Spinal cord (tissue), 10 donors: ENCODE data around the gene CHST9. TPM values are rescaled to one million over a fixed set of nuclear protein-coding genes. Genes with fewer than 3 reads are reported as not detected.

Experiments
- DNase-seq, 6 donors: peaks; one replicate each; pipeline versions ENCODE4 v3.0.0 to v3.0.0-alpha.2; 2013 to 2015; ENCODE audit warnings: low spot score in 6 of 6, low read depth in 4 of 6
- H3K27ac ChIP-seq: one replicate; pipeline ENCODE4 v1.5.1; 2013; ENCODE audit warnings: low read depth, low read length, control low read depth
- H3K27me3 ChIP-seq: one replicate; pipeline ENCODE4 v1.6.1; 2013; ENCODE audit warnings: low read length; ENCODE audit not compliant: control insufficient read depth, insufficient read depth
- H3K36me3 ChIP-seq: one replicate; pipeline ENCODE4 v1.6.1; 2013; ENCODE audit warnings: low read length; ENCODE audit not compliant: control insufficient read depth, insufficient read depth
- H3K4me1 ChIP-seq: one replicate; pipeline ENCODE4 v1.6.1; 2013; ENCODE audit warnings: low read length; ENCODE audit not compliant: control insufficient read depth, insufficient read depth
- H3K4me3 ChIP-seq: one replicate; pipeline ENCODE4 v1.5.1; 2013; ENCODE audit warnings: low read depth, low read length, control low read depth
- H3K9me3 ChIP-seq: one replicate; pipeline ENCODE4 v1.6.1; 2013; ENCODE audit warnings: low read length; ENCODE audit not compliant: control insufficient read depth, insufficient read depth
- WGBS: methylation state at CpG from one replicate; pipeline ENCODE4 v1.1.5; 2013; ENCODE audit warnings: missing lambda C conversion rate; ENCODE audit not compliant: insufficient coverage; 5-methylcytosine and 5-hydroxymethylcytosine counted together
- polyA plus RNA-seq, 2 donors: library from polyadenylated mRNA; unstranded; fragments of 120-200 nt; gene quantifications; one replicate each; pipeline ENCODE4 v1.2.1, GENCODE V29; 2013; ENCODE audit not compliant: insufficient read length in 2 of 2
- total RNA-seq, 2 donors: library from RNA; depleted of rRNA in 1 of 2; stranded (reverse); fragments of 120-200 nt in 1 of 2; fragments of >200 nt in 1 of 2; gene quantifications; one replicate each; pipeline versions ENCODE4 v1.2.3 to v1.2.4, GENCODE V29; 2013 to 2014
- donor health status: healthy.

The CHST9 gene
- total and polyA plus RNA-seq, 4 donors, result 5.4 to 10.8 (median 7.2) TPM

DNA sequence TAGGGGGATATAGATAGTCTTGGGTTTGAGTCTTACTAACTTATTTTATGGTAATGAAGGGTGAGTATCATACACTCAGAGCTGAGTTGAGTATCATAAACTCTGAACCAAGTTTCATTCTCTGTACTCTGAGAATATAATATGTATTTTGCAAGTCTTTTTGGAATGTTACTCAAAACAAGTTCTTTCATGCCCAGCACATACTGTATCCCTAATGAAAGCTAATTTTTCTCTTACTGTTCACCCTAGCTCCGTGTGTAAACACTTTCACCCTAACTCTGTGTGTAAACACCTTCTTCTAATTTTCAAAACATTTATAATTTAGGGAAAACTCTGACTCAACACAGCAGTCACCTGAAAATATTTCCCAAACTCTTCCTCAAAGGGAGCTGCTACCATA is 29.7 kb upstream of the CHST9 start:
- H3K27ac ChIP-seq, result no peak overlapping the region
- H3K4me1 ChIP-seq, result no peaks in the 10 kb centered on the region
- DNase-seq, result no peak
- H3K9me3 ChIP-seq, result no peaks in the 10 kb centered on the region
- H3K27me3 ChIP-seq, result no peaks in the 10 kb centered on the region
- WGBS, result 83% methylated on average over 1 of the region's 1 CpG
- no peaks in the 10 kb centered on the region for H3K36me3 ChIP-seq
- H3K4me3 ChIP-seq, result no peak overlapping the region

GRCh38 chr18:27213123-27213717 is 28.1 kb upstream of the CHST9 start:
- Histone ChIP-seq H3K4me3 (no peak overlapping the region), H3K27ac (no peak overlapping the region), H3K27me3 (no peaks in the 10 kb centered on the region), H3K4me1 (no peaks in the 10 kb centered on the region), H3K9me3 (no peaks in the 10 kb centered on the region), H3K36me3 (no peaks in the 10 kb centered on the region)
- no CpG with 5 or more reads among the region's 1 CpG for WGBS
- DNase-seq, result no peak

DNA sequence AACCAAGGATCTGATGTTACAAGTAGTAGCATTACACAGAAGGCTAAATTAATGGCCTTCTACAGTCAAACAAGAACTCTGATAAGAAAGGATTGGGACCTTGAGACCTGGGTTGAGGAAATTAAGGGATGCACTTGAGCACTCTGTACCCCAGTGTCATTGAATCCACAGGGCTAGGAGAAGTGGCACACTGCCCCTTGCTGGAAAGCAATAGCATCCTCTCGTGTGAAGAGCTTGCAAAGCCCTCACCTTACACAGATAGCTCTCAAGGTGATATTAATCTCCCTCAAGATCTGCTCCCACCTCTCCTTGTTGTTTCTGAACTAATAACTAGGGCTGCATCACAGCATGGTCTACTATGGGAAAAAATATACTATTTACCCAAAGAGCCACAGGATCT is 26.5 kb upstream of the CHST9 start:
- no peaks in the 10 kb centered on the region for H3K4me1 ChIP-seq
- no CpG with 5 or more reads among the region's 1 CpG for WGBS
- H3K36me3 ChIP-seq, result no peaks in the 10 kb centered on the region
- DNase-seq, result no peak
- H3K27me3 ChIP-seq, result no peaks in the 10 kb centered on the region
- no peaks in the 10 kb centered on the region for H3K9me3 ChIP-seq
- H3K27ac ChIP-seq, result no peak overlapping the region
- no peak overlapping the region for H3K4me3 ChIP-seq

DNA sequence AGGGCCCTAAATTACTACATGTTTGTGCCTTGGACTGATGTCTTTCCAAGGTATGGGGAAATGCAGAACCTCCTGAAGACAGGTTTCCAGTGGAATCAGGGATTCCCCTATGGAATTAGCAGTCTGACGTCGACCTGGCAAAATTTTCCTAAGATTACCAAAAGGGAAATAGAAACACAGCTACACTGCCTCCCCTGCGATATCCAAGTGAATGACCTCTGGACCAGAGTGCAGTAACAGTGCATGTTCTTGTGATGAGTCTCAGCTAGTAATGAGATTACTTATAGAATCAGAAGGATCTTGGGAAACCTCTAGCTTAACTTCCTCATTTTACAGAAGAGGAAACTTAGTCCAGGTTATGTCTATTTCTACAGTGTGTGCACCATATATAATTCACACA is 21.3 kb upstream of the CHST9 start:
- Histone ChIP-seq H3K4me1 (no peaks in the 10 kb centered on the region), H3K27ac (no peak overlapping the region), H3K36me3 (no peaks in the 10 kb centered on the region), H3K4me3 (no peak overlapping the region), H3K27me3 (no peaks in the 10 kb centered on the region), H3K9me3 (no peaks in the 10 kb centered on the region)
- WGBS, result 92% methylated on average over 2 of the region's 3 CpGs
- no peak for DNase-seq

DNA sequence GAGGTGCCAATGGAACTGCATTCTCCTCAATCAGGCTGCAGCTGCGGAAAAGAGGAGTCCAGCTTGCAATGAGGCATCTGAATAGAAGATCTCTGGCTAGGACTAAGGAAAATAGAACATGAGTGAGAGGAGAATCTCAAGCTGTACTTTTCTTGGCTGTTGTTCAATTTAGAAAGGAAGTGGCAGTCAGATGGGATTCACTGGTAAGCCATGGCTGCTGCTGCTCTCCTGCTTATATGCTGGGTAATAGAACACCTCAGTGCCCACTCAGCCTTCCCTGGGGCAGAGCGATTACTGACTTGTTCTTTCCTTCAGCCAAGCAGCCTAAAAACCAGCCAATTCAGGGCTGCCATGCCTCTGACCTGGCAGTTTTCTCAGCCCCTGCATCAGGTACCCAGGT is 17.6 kb upstream of the CHST9 start:
- Histone ChIP-seq H3K9me3 (no peaks in the 10 kb centered on the region), H3K4me3 (no peak overlapping the region), H3K4me1 (no peaks in the 10 kb centered on the region), H3K36me3 (no peaks in the 10 kb centered on the region), H3K27ac (no peak overlapping the region), H3K27me3 (no peaks in the 10 kb centered on the region)
- DNase-seq, result no peak
- 88% methylated on average over 2 of the region's 2 CpGs for WGBS

DNA sequence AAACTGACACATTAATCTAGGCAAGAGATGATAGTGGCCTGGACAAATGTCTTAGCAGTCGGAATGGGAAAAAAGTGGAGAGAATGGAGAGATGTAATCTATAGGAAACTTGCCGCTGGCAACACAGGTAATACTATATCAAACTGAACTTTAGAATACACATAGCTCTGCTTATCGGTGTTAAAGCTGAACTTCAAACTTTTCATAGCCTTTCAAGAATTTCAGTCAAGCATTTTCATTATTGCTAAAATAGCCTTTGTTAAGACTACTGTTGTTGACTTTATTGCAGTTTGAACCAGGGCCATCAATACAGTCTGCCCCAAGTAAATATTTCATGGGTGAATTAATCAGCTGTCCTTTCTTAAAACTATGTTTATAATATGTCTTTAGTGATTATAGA is 12.9 kb upstream of the CHST9 start:
- Histone ChIP-seq H3K4me3 (no peak overlapping the region), H3K27me3 (no peaks in the 10 kb centered on the region), H3K27ac (no peak overlapping the region), H3K4me1 (no peaks in the 10 kb centered on the region), H3K36me3 (no peaks in the 10 kb centered on the region), H3K9me3 (no peaks in the 10 kb centered on the region)
- WGBS, result no CpG with 5 or more reads among the region's 3 CpGs
- no peak for DNase-seq

GRCh38 chr18:27188309-27188708 is 3.2 kb upstream of the CHST9 start:
- Histone ChIP-seq H3K36me3 (no peaks in the 10 kb centered on the region), H3K9me3 (no peaks in the 10 kb centered on the region), H3K27ac (no peak overlapping the region), H3K27me3 (peaks cover 7% of the 10 kb centered on the region), H3K4me3 (no peak overlapping the region), H3K4me1 (peaks cover 10% of the 10 kb centered on the region)
- WGBS, result no CpG with 5 or more reads among the region's 1 CpG
- no peak for DNase-seq

DNA sequence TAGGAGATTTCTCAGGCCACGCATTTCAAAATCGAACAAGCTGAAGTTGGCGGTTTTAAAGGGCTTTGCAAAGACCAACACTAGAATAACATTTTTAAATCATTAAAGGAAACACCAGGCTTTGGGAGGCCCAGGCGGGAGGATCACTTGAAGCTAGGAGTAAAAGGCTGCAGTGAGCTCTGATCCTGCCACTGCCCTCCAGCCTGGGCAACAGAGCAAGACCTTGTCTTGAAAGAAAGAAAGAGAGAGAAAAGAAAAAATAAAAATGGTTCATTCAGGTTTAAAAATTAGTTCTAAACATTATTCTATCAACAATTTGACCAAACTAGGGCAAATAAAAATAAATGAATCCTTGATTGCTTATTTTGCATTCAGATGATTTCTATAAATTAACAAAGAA is 789 bp upstream of the CHST9 start:
- DNase-seq, result no peak
- WGBS, result 60% methylated on average over 1 of the region's 4 CpGs

DNA sequence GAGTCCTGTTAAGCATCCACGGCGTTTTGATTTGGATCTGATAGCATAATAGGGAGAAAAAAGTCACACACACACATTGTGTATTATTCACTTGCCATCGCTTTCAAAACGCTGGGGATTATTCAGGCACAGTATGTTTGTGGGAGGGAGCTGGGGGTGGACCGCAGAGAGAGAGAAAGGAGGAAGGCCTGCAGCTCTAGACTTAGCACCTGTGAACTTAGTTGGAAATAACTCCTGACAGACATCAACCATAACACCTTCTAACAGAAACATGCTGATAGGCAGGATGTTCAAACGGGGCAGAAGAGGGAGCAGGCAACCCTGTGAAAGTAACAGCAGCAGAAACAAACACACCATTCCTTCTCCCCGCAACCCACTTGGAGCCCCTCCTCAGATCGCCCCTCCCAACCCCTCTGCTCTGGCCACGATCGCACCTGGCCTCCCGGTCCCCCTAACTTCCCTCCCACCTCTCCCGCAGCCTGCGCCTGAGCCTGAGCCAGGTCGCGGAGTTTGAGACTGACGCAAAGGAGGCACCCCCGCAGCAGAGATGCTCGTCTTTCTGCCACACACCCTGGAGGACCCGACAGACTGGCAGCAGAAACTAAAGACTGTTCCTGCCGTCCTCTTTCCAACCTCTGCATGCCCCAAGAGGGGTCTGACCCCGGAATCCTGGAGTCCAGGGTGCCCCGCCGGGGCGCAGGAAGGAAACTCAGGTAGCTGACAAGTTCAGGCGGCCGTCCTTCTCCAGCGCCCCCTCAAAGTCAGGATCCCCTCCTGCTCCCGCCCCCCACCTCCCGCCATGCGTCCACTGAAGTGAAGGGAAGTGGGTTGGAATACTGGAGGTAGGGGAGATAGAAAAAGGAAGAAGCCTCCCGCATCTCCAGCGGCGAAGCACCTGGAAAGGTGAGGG is 738 bp downstream of the CHST9 start:
- peak in 2 of 6 donors; percentile 20 to 23 for DNase-seq
- 1% methylated on average over 20 of the region's 33 CpGs for WGBS
- no peaks in the 10 kb centered on the region for H3K9me3 ChIP-seq
- no peaks in the 10 kb centered on the region for H3K36me3 ChIP-seq
- peaks cover 7% of the 10 kb centered on the region for H3K27me3 ChIP-seq
- no peak overlapping the region for H3K27ac ChIP-seq
- peak overlapping the region; percentile 43 for H3K4me3 ChIP-seq
- peaks cover 10% of the 10 kb centered on the region for H3K4me1 ChIP-seq

More for the DNA sequence above, 789 bp upstream of the CHST9 start:
- Histone ChIP-seq H3K9me3 (no peaks in the 10 kb centered on the region), H3K27me3 (peaks cover 7% of the 10 kb centered on the region), H3K4me1 (peaks cover 10% of the 10 kb centered on the region), H3K27ac (no peak overlapping the region), H3K4me3 (no peak overlapping the region), H3K36me3 (no peaks in the 10 kb centered on the region)

GRCh38 chr18:27181726-27182125 is 3.4 kb downstream of the CHST9 start:
- DNase-seq, result peak in 1 of 6 donors; percentile 10
- Histone ChIP-seq H3K27me3 (peaks cover 7% of the 10 kb centered on the region), H3K4me1 (peaks cover 10% of the 10 kb centered on the region), H3K4me3 (no peak overlapping the region), H3K36me3 (no peaks in the 10 kb centered on the region), H3K27ac (no peak overlapping the region), H3K9me3 (no peaks in the 10 kb centered on the region)
- WGBS, result 88% methylated on average over 1 of the region's 1 CpG
